SK-N-SH treated with all-trans-retinoic acid at 6 μM for 48 hours (cell line): ENCODE results near the gene KCNJ2.

ENCODE experiments used
- ARNTL ChIP-seq: fragments of 450-650 bp; formaldehyde crosslinking; IDR thresholded peaks from 2 replicates; pipeline ENCODE4 v1.5.0; 2020; ENCODE audit warnings: low read depth, mild to moderate bottlenecking, moderate library complexity, borderline replicate concordance
- BACH2 ChIP-seq: fragments of 250-450 bp; sonication (Bioruptor Pico); IDR thresholded peaks from 2 replicates; pipeline ENCODE4 v1.9.0; 2021; ENCODE audit warnings: mild to moderate bottlenecking, borderline replicate concordance
- ESRRG ChIP-seq: fragments of 250-450 bp; sonication (Bioruptor Pico); IDR thresholded peaks from 2 replicates; pipeline ENCODE4 v1.6.1; 2021; ENCODE audit warnings: mild to moderate bottlenecking
- OSR1 ChIP-seq: fragments of 250-450 bp; sonication (Bioruptor Pico); IDR thresholded peaks from 2 replicates; pipeline ENCODE4 v1.8.0; 2022; ENCODE audit warnings: moderate library complexity, mild to moderate bottlenecking, inconsistent platforms
- RARB ChIP-seq: fragments of 250-450 bp; sonication (Bioruptor Pico); IDR thresholded peaks from 2 replicates; pipeline ENCODE4 v1.8.0; 2021; ENCODE audit warnings: mild to moderate bottlenecking, moderate library complexity
- SNAI2 ChIP-seq: fragments of 250-450 bp; sonication (Bioruptor Pico); IDR thresholded peaks from 2 replicates; pipeline ENCODE4 v1.5.0; 2020; ENCODE audit warnings: mild to moderate bottlenecking, moderate library complexity
- TCF4 ChIP-seq: fragments of 250-450 bp; sonication (Bioruptor Pico); IDR thresholded peaks from 2 replicates; pipeline ENCODE4 v1.8.0; 2021; ENCODE audit warnings: mild to moderate bottlenecking, moderate library complexity, borderline replicate concordance
- ZC3H10 ChIP-seq: fragments of 250-450 bp; sonication (Bioruptor Pico); IDR thresholded peaks from 2 replicates; pipeline ENCODE4 v1.5.1; 2021; ENCODE audit warnings: mild to moderate bottlenecking, moderate library complexity
- ZFP3 ChIP-seq: fragments of 250-450 bp; sonication (Bioruptor Pico); IDR thresholded peaks from 2 replicates; pipeline ENCODE4 v1.5.0; 2020; ENCODE audit warnings: mild to moderate bottlenecking, moderate library complexity
- ZFP30 ChIP-seq: fragments of 450-650 bp; formaldehyde crosslinking; IDR thresholded peaks from 2 replicates; pipeline ENCODE4 v1.5.0; 2022; ENCODE audit warnings: mild to moderate bottlenecking, moderate library complexity
- ZNF8 ChIP-seq: fragments of 450-650 bp; formaldehyde crosslinking; IDR thresholded peaks from 2 replicates; pipeline ENCODE4 v1.5.0; 2020; ENCODE audit warnings: mild to moderate bottlenecking, moderate library complexity
- TF ChIP-seq, protein P1 (sequence below): fragments of 250-450 bp; sonication (Bioruptor Pico); IDR thresholded peaks from 2 replicates; pipeline ENCODE4 v1.8.0; 2020; ENCODE audit warnings: mild to moderate bottlenecking, moderate library complexity, borderline replicate concordance
- TF ChIP-seq, protein P2 (sequence below): fragments of 250-450 bp; sonication (Bioruptor Pico); IDR thresholded peaks from 2 replicates; pipeline ENCODE4 v1.5.1; 2020; ENCODE audit warnings: low read depth, mild to moderate bottlenecking, moderate library complexity
- TF ChIP-seq, protein P3 (sequence below): fragments of 250-450 bp; sonication (Bioruptor Pico); IDR thresholded peaks from 2 replicates; pipeline ENCODE4 v1.5.1; 2021; ENCODE audit warnings: mild to moderate bottlenecking, moderate library complexity

DNA sequence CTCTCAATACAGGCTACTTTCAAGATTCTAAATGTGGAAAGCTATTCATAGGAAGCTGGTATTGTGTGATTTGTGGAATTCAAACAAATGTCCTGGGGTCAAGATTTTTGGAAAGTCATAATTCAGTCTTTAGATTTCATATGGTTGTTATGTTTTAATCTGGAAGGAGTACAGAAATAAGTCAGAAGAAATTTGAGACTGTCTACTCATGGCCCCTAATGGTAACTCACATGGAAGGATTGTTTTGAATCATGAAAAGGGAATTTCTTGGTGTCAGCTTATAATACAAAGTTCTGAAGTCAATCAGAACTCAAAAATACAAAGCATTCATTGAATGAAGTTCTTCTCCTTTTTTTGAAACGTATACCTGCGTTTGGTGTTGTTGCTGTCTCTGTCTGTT, 3.1 kb downstream of the KCNJ2 start:
- TF ChIP-seq, protein P1, sequence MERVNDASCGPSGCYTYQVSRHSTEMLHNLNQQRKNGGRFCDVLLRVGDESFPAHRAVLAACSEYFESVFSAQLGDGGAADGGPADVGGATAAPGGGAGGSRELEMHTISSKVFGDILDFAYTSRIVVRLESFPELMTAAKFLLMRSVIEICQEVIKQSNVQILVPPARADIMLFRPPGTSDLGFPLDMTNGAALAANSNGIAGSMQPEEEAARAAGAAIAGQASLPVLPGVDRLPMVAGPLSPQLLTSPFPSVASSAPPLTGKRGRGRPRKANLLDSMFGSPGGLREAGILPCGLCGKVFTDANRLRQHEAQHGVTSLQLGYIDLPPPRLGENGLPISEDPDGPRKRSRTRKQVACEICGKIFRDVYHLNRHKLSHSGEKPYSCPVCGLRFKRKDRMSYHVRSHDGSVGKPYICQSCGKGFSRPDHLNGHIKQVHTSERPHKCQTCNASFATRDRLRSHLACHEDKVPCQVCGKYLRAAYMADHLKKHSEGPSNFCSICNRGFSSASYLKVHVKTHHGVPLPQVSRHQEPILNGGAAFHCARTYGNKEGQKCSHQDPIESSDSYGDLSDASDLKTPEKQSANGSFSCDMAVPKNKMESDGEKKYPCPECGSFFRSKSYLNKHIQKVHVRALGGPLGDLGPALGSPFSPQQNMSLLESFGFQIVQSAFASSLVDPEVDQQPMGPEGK (CRISPR knock-in tag) = no peak
- TF ChIP-seq ZFP30 (CRISPR knock-in tag) (no peak), BACH2 (CRISPR knock-in tag) (no peak), OSR1 (CRISPR knock-in tag) (no peak), ARNTL (CRISPR knock-in tag) (no peak), ZC3H10 (CRISPR knock-in tag) (no peak), RARB (no peak), ZFP3 (no peak), ZNF8 (CRISPR knock-in tag) (no peak), ESRRG (CRISPR knock-in tag) (no peak), TCF4 (CRISPR knock-in tag) (no peak), SNAI2 (CRISPR knock-in tag) (no peak)
- TF ChIP-seq, protein P2, sequence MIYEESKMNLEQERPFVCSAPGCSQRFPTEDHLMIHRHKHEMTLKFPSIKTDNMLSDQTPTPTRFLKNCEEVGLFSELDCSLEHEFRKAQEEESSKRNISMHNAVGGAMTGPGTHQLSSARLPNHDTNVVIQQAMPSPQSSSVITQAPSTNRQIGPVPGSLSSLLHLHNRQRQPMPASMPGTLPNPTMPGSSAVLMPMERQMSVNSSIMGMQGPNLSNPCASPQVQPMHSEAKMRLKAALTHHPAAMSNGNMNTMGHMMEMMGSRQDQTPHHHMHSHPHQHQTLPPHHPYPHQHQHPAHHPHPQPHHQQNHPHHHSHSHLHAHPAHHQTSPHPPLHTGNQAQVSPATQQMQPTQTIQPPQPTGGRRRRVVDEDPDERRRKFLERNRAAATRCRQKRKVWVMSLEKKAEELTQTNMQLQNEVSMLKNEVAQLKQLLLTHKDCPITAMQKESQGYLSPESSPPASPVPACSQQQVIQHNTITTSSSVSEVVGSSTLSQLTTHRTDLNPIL (CRISPR knock-in tag) = no peak
- TF ChIP-seq, protein P3, sequence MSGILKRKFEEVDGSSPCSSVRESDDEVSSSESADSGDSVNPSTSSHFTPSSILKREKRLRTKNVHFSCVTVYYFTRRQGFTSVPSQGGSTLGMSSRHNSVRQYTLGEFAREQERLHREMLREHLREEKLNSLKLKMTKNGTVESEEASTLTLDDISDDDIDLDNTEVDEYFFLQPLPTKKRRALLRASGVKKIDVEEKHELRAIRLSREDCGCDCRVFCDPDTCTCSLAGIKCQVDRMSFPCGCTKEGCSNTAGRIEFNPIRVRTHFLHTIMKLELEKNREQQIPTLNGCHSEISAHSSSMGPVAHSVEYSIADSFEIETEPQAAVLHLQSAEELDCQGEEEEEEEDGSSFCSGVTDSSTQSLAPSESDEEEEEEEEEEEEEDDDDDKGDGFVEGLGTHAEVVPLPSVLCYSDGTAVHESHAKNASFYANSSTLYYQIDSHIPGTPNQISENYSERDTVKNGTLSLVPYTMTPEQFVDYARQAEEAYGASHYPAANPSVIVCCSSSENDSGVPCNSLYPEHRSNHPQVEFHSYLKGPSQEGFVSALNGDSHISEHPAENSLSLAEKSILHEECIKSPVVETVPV (CRISPR knock-in tag) = no peak
